Ishikawa (cell line): Measurements from ENCODE around the gene NFATC1.

Experiments used
- CEBPB ChIP-seq: IDR thresholded peaks from 2 replicates; pipeline ENCODE4 v1.6.1; 2012
- CREB1 ChIP-seq: IDR thresholded peaks from 2 replicates; pipeline ENCODE4 v1.6.1; 2012; ENCODE audit warnings: low read depth
- EGR1 ChIP-seq: IDR thresholded peaks from 2 replicates; pipeline ENCODE4 v1.6.1; 2012
- EP300 ChIP-seq: IDR thresholded peaks from 2 replicates; pipeline ENCODE4 v1.6.1; 2012; ENCODE audit warnings: borderline replicate concordance
- FOXM1 ChIP-seq: IDR thresholded peaks from 2 replicates; pipeline ENCODE4 v1.6.1; 2012; ENCODE audit warnings: low read depth, borderline replicate concordance
- MAX ChIP-seq: IDR thresholded peaks from 2 replicates; pipeline ENCODE4 v1.6.1; 2012
- NFIC ChIP-seq: IDR thresholded peaks from 2 replicates; pipeline ENCODE4 v1.6.1; 2012
- RAD21 ChIP-seq: IDR thresholded peaks from 2 replicates; pipeline ENCODE4 v1.6.1; 2012; ENCODE audit warnings: low read depth
- REST ChIP-seq: IDR thresholded peaks from 2 replicates; pipeline ENCODE4 v1.6.1; 2012; ENCODE audit warnings: low read depth, mild to moderate bottlenecking
- TAF1 ChIP-seq: IDR thresholded peaks from 2 replicates; pipeline ENCODE4 v1.6.1; 2012; ENCODE audit warnings: low read depth, mild to moderate bottlenecking
- TCF12 ChIP-seq: IDR thresholded peaks from 2 replicates; pipeline ENCODE4 v1.6.1; 2012; ENCODE audit warnings: low read depth
- TEAD4 ChIP-seq: IDR thresholded peaks from 2 replicates; pipeline ENCODE4 v1.6.1; 2012
- USF1 ChIP-seq: IDR thresholded peaks from 2 replicates; pipeline ENCODE4 v1.6.1; 2012
- YY1 ChIP-seq: IDR thresholded peaks from 2 replicates; pipeline ENCODE4 v1.6.1; 2012; ENCODE audit warnings: low read depth
- ZBTB7A ChIP-seq: IDR thresholded peaks from 2 replicates; pipeline ENCODE4 v1.6.1; 2012; ENCODE audit warnings: low read depth

The NFATC1 gene

GRCh38 chr18:79399275-79400081 is 3.7 kb downstream of the NFATC1 start:
- TF ChIP-seq EGR1 (no peak), TCF12 (no peak), NFIC (no peak), FOXM1 (no peak)

- TF ChIP-seq ZBTB7A (peak; percentile 92), USF1 (0 out of 2 replicates have a peak, but pooled peaks have one; percentile 16), NFIC (no peak), MAX (no peak), REST (no peak), TCF12 (no peak), EP300 (no peak), YY1 (no peak), CREB1 (no peak), FOXM1 (no peak), RAD21 (no peak), CEBPB (no peak), TEAD4 (no peak), EGR1 (no peak), TAF1 (0 out of 2 replicates have a peak, but pooled peaks have one; percentile 37)
Measured at GRCh38 chr18:79400091-79400590, 4.4 kb downstream of the NFATC1 start.

GRCh38 chr18:79400591-79401381 is 5.1 kb downstream of the NFATC1 start:
- TF ChIP-seq ZBTB7A (no peak), TAF1 (0 out of 2 replicates have a peak, but pooled peaks have one; percentile 6), EGR1 (no peak), TCF12 (no peak)

GRCh38 chr18:79401494-79402208 is 5.9 kb downstream of the NFATC1 start:
- no peak for TF ChIP-seq FOXM1
- TF ChIP-seq YY1 = no peak
- TF ChIP-seq CREB1 = no peak
- TF ChIP-seq NFIC = no peak
- TF ChIP-seq MAX = no peak
- no peak for TF ChIP-seq ZBTB7A
- no peak for TF ChIP-seq TAF1
- TF ChIP-seq CEBPB = no peak
- no peak for TF ChIP-seq RAD21
- no peak for TF ChIP-seq TEAD4
- no peak for TF ChIP-seq TCF12
- no peak for TF ChIP-seq REST
- no peak for TF ChIP-seq USF1
- no peak for TF ChIP-seq EP300
- no peak for TF ChIP-seq EGR1

GRCh38 chr18:79402209-79402576 is 6.5 kb downstream of the NFATC1 start:
- TF ChIP-seq EGR1 = 0 out of 2 replicates have a peak, but pooled peaks have one; percentile 12
- no peak for TF ChIP-seq NFIC
